Panc1 (cell line): ENCODE measurements around the gene SPARC. TPM values are rescaled to one million over a fixed set of nuclear protein-coding genes. Genes with fewer than 3 reads are reported as not detected.

ENCODE experiments used
- ATAC-seq: fragments of 200-7000 bp; cut with Tn5 transposase; 2 replicates; pipeline ENCODE4 v1.9.1; 2020; ENCODE audit warnings: mild to moderate bottlenecking, moderate library complexity
- BruUV-seq: library from RNA; stranded (reverse); fragments of 400-500 nt; replicated peaks from 2 replicates; lab custom pipeline; 2021; lab: Mats Ljungman, UMichigan
- CTCF ChIA-PET: fragments of 300-600 bp; sonication (Branson Sonifier 250); formaldehyde crosslinking; loops from one replicate; lab custom pipeline; 2022; ENCODE audit warnings: antibody characterized with exemption; lab: Charles Lee
- POLR2A ChIA-PET: fragments of 300-600 bp; sonication (Branson Sonifier 250); formaldehyde crosslinking; loops from one replicate; lab custom pipeline; 2022; ENCODE audit warnings: antibody characterized with exemption; lab: Charles Lee
- DNase-seq: peaks from one replicate; pipeline ENCODE4 v3.0.0-alpha.2; 2010; ENCODE audit warnings: low read depth, low spot score
- H3K27ac ChIP-seq: 2 replicates; pipeline ENCODE4 v1.5.1; 2011; ENCODE audit warnings: mild to moderate bottlenecking, low read length, inconsistent platforms
- H3K27me3 ChIP-seq: fragments of 200-500 bp; sonication (Bioruptor generic); 2 replicates; pipeline ENCODE4 v1.6.0; 2014; ENCODE audit warnings: low read length, inconsistent platforms; ENCODE audit not compliant: control insufficient read depth, insufficient read depth
- H3K36me3 ChIP-seq: fragments of 200-500 bp; sonication (Bioruptor generic); 2 replicates; pipeline ENCODE4 v1.5.1; 2014; ENCODE audit warnings: inconsistent platforms, mild to moderate bottlenecking, low read length, moderate library complexity; ENCODE audit not compliant: control insufficient read depth, insufficient read depth
- H3K4me1 ChIP-seq: 2 replicates; pipeline ENCODE4 v1.5.1; 2011; ENCODE audit warnings: inconsistent platforms, mild to moderate bottlenecking, low read length, moderate library complexity; ENCODE audit not compliant: control insufficient read depth, insufficient read depth
- H3K4me3 ChIP-seq, 2 experiments: 2 replicates each; pipeline ENCODE4 v1.5.1; 2011 to 2012; ENCODE audit warnings: low read depth in 2 of 2, low read length in 2 of 2, mild to moderate bottlenecking in 2 of 2, inconsistent platforms in 1 of 2, moderate library complexity in 1 of 2
- H3K9me3 ChIP-seq: fragments of 200-500 bp; sonication (Bioruptor generic); 2 replicates; pipeline ENCODE4 v1.5.1; 2014; ENCODE audit warnings: low read depth, mild to moderate bottlenecking, inconsistent platforms, low read length, moderate library complexity; ENCODE audit not compliant: control insufficient read depth, insufficient read depth
- CTCF ChIP-seq: fragments of 450-650 bp; IDR thresholded peaks from 2 replicates; pipeline ENCODE4 v1.5.1; 2017; ENCODE audit warnings: mild to moderate bottlenecking
- POLR2AphosphoS5 ChIP-seq: IDR thresholded peaks from 2 replicates; pipeline ENCODE4 v1.6.1; 2012; ENCODE audit warnings: mild to moderate bottlenecking, low read depth, low read length, moderate library complexity
- REST ChIP-seq, 2 experiments: IDR thresholded peaks; 2 replicates each; pipeline ENCODE4 v1.6.1; 2011 to 2012; ENCODE audit warnings: low read depth in 2 of 2, control low read depth in 1 of 2, low read length in 1 of 2, mild to moderate bottlenecking in 1 of 2, moderate library complexity in 1 of 2; ENCODE audit not compliant: insufficient read depth in 1 of 2
- SIN3A ChIP-seq: IDR thresholded peaks from 2 replicates; pipeline ENCODE4 v1.6.1; 2012; ENCODE audit warnings: low read depth, mild to moderate bottlenecking, low read length, moderate library complexity, borderline replicate concordance; ENCODE audit not compliant: insufficient read depth
- TCF7L2 ChIP-seq: IDR thresholded peaks from 2 replicates; pipeline ENCODE4 v1.6.1; 2011; ENCODE audit warnings: mild to moderate bottlenecking, low read depth, low read length, inconsistent platforms
- in situ Hi-C: cut with HindIII; loops from 2 replicates; pipeline ENCODE4 v1.10.0; 2016; ENCODE audit warnings: low sequenced_read_pairs, low pct_unique_long_range_greater_than_20kb
- intact Hi-C: fragments of 100-400 bp; cut with micrococcal nuclease; formaldehyde crosslinking; loops from one replicate; pipeline ENCODE4 v1.10.0; 2022; ENCODE audit not compliant: unreplicated experiment
- total RNA-seq: library from RNA; stranded (reverse); gene quantifications from one replicate; pipeline ENCODE4 v1.2.1, GENCODE V29; 2021; ENCODE audit not compliant: unreplicated experiment

The SPARC gene
- total RNA-seq, 1 experiment from 2014 or later: 228 TPM

GRCh38 chr5:151672516-151672915 is 14.2 kb downstream of the SPARC start:
- Histone ChIP-seq H3K36me3 (no peaks in the 10 kb centered on the region), H3K4me1 (peaks cover 31% of the 10 kb centered on the region), H3K9me3 (no peaks in the 10 kb centered on the region), H3K27ac (peak overlapping the region; percentile 42; the same call in 1 of the 2 replicates), H3K27me3 (no peaks in the 10 kb centered on the region), H3K4me3 (no peak overlapping the region)
- intact Hi-C loops (no loop called here), in situ Hi-C loops (no loop called here)
- TF ChIP-seq REST (IDR thresholded peaks at IDR 0.05; ENCODE audit: insufficient read depth in 1 of 2, low read depth in 2 of 2, low read length in 1 of 2) (no peak), SIN3A (no peak), TCF7L2 (no peak), CTCF (no peak)
- POLR2A ChIA-PET: no interaction called here
- ATAC-seq (no peak), DNase-seq (no peak)
- CTCF ChIA-PET: no interaction called here
- no TSS peak for BruUV-seq

GRCh38 chr5:151671950-151672349 is 14.8 kb downstream of the SPARC start:
- no peak for ATAC-seq
- peak overlapping the region; percentile 75; the same call in 1 of the 2 replicates for H3K27ac ChIP-seq
- no peaks in the 10 kb centered on the region for H3K36me3 ChIP-seq
- H3K4me3 ChIP-seq: no peak overlapping the region
- no peak for DNase-seq
- intact Hi-C loops: no loop called here
- in situ Hi-C loops: no loop called here
- ChIA-PET CTCF (interaction anchor here (1.0 kb wide), 1 partner anchor 13 kb away, joined by 3 read pairs; no protein-coding TSS in a partner anchor), POLR2A (no interaction called here)
- TF ChIP-seq REST (IDR thresholded peaks at IDR 0.05; ENCODE audit: insufficient read depth in 1 of 2, low read depth in 2 of 2, low read length in 1 of 2) (no peak), TCF7L2 (no peak), SIN3A (no peak), CTCF (no peak), POLR2AphosphoS5 (no peak)
- H3K9me3 ChIP-seq: no peaks in the 10 kb centered on the region
- no TSS peak for BruUV-seq
- peaks cover 31% of the 10 kb centered on the region for H3K4me1 ChIP-seq
- no peaks in the 10 kb centered on the region for H3K27me3 ChIP-seq
